Activated CD4-positive, alpha-beta memory T cell treated with anti-CD3 and anti-CD28 coated beads for 36 hours (primary cell): ENCODE results near the gene PECR. TPM values are rescaled to one million over a fixed set of nuclear protein-coding genes. Genes with fewer than 3 reads are reported as not detected.
"Not testable (repeated sequence)": the region's sequence is repeated elsewhere in the genome, so short reads cannot be mapped to it uniquely, and the experiment has no call there.

Experiments
- CTCF ChIA-PET: fragments of 350-600 bp; sonication (Branson Sonifier 250); formaldehyde crosslinking; loops from one replicate; lab custom pipeline; 2021; ENCODE audit warnings: antibody characterized with exemption, inconsistent platforms; lab: Charles Lee
- POLR2A ChIA-PET: fragments of 350-600 bp; sonication (Branson Sonifier 250); formaldehyde crosslinking; loops from one replicate; lab custom pipeline; 2021; ENCODE audit warnings: antibody characterized with exemption; lab: Charles Lee
- DNase-seq: peaks from one replicate; pipeline ENCODE4 v3.0.0-alpha.2; 2020
- H3K27ac Mint-ChIP-seq: one replicate; pipeline ENCODE4 v1.8.0; 2021; ENCODE audit warnings: mixed read lengths
- H3K27me3 Mint-ChIP-seq: one replicate; pipeline ENCODE4 v1.8.0; 2021; ENCODE audit warnings: mixed read lengths
- H3K36me3 Mint-ChIP-seq: one replicate; pipeline ENCODE4 v1.8.0; 2021; ENCODE audit warnings: mixed read lengths
- H3K4me1 Mint-ChIP-seq: one replicate; pipeline ENCODE4 v1.8.0; 2021; ENCODE audit warnings: low read depth, mixed read lengths
- H3K4me3 Mint-ChIP-seq: one replicate; pipeline ENCODE4 v1.8.0; 2021; ENCODE audit warnings: mild to moderate bottlenecking, mixed read lengths
- H3K9me3 Mint-ChIP-seq: one replicate; pipeline ENCODE4 v1.8.0; 2021; ENCODE audit warnings: mixed read lengths
- intact Hi-C: fragments of 100-400 bp; cut with micrococcal nuclease; formaldehyde crosslinking; loops from one replicate; pipeline ENCODE4 v1.15.1; 2023
- total RNA-seq, 2 experiments: library from RNA; stranded (reverse); gene quantifications; one replicate each; pipeline ENCODE4 v1.2.3, GENCODE V29; 2021

PECR gene
- total RNA-seq, 2 experiments from 2014 or later: 23.3 to 27.6 TPM

DNA sequence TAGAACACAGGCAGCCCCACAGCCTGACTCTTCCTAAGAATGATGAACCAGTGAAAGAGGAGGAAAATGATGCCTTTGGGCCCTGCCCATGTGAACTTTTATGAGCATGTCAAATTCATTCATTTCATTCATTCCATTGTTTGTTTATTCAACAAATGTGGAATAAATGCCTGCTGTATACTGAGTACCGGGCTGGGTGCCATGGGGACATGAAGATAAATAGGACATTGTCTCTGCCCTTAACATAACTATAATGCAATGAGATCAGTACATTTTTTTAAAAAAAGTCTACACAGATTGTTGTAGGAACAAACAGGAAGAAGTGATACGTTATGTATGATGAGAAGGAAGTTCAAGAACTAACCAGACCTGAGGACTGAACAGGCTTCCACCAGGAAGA lies 83.0 kb downstream of the PECR start:
- H3K27ac Mint-ChIP-seq: no peak overlapping the region
- no peak overlapping the region for H3K4me3 Mint-ChIP-seq
- no peaks in the 10 kb centered on the region for H3K27me3 Mint-ChIP-seq
- POLR2A ChIA-PET: no interaction called here
- intact Hi-C loops: no loop called here
- peaks cover 16% of the 10 kb centered on the region for H3K36me3 Mint-ChIP-seq
- CTCF ChIA-PET: interaction anchor here (0.7 kb wide), 1 partner anchor 25 kb away, joined by 3 read pairs; no protein-coding TSS in a partner anchor
- H3K4me1 Mint-ChIP-seq: peaks cover 13% of the 10 kb centered on the region
- H3K9me3 Mint-ChIP-seq: no peaks in the 10 kb centered on the region
- no peak for DNase-seq

GRCh38 chr2:215997219-215997618 lies 84.4 kb downstream of the PECR start:
- H3K4me3 Mint-ChIP-seq: no peak overlapping the region
- intact Hi-C loops: no loop called here
- H3K36me3 Mint-ChIP-seq: peaks cover 29% of the 10 kb centered on the region
- DNase-seq: no peak
- H3K9me3 Mint-ChIP-seq: no peaks in the 10 kb centered on the region
- ChIA-PET CTCF (no interaction called here), POLR2A (no interaction called here)
- no peak overlapping the region for H3K27ac Mint-ChIP-seq
- H3K27me3 Mint-ChIP-seq: no peaks in the 10 kb centered on the region
- peaks cover 6% of the 10 kb centered on the region for H3K4me1 Mint-ChIP-seq

DNA sequence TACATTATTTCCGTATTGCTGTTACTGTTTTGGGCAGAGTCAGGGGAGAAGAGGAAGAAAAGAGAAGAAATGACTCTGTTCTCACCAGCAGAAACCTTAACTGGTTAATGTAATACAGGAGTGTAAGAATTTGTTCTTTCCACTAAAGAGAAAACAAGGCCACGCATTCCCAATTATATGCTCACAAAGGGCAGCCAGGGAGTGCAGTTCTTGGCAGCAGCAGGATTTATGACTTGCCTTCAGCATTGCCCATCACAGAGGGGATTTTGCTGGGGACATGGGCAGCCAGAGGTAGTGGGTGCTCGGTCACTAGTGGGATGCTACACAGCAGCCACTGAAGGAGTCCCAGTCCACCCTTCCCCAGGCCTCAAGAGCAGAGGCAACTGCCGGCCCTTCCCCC lies 86.7 kb downstream of the PECR start:
- intact Hi-C loops: no loop called here
- Mint-ChIP-seq H3K27ac (no peak overlapping the region), H3K9me3 (peaks cover 17% of the 10 kb centered on the region), H3K27me3 (no peaks in the 10 kb centered on the region), H3K36me3 (peaks cover 52% of the 10 kb centered on the region), H3K4me3 (no peak overlapping the region), H3K4me1 (peaks cover 5% of the 10 kb centered on the region)
- CTCF ChIA-PET: no interaction called here
- no peak for DNase-seq
- POLR2A ChIA-PET: no interaction called here

DNA sequence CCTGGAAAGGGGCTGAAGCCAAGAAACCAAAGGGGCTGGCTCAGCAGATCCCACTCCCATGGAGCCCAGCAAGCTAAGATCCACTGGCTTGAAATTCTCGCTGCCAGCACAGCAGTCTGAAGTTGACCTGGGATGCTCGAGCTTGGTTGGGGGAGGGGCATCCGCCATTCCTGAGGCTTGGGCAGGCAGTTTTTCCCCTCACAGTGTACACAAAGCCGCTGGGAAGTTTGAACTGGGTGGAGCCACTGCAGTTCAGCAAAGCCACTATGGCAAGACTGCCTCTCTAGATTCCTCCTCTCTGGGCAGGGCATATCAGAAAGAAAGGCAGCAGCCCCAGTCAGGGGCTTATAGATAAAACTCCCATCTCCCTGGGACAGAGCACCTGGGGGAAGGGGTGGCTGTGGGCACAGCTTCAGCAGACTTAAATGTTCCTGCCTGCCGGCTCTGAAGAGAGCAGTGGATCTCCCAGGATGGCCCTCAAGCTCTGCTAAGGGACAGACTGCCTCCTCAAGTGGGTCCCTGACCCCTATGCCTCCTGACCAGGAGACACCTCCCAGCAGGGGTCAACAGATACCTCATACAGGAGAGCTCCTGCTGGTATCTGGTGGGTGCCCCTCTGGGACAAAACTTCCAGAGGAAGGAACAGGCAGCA lies 92.9 kb downstream of the PECR start:
- POLR2A ChIA-PET, H3K27ac Mint-ChIP-seq: not testable (repeated sequence)
- peaks cover 28% of the 10 kb centered on the region for H3K9me3 Mint-ChIP-seq

More for the DNA sequence above, 92.9 kb downstream of the PECR start:
- peaks cover 62% of the 10 kb centered on the region for H3K36me3 Mint-ChIP-seq
- DNase-seq, H3K27me3 Mint-ChIP-seq, H3K4me3 Mint-ChIP-seq, intact Hi-C loops, H3K4me1 Mint-ChIP-seq, CTCF ChIA-PET: not testable (repeated sequence)

Other genes with a start within 250 kb of the PECR start
- gene MREG, start 68.3 kb downstream of the PECR start, total RNA-seq: 10 to 100 TPM; 10.2 to 10.4 TPM
- 1 to 10 TPM; 2.0 to 2.7 TPM for gene TMEM169, start 110 bp upstream of the PECR start, total RNA-seq
- 100 to 1,000 TPM; 510 to 515 TPM for gene XRCC5, start 27.5 kb upstream of the PECR start, total RNA-seq